Activated CD4-positive, alpha-beta T cell treated with anti-CD3 and anti-CD28 coated beads, Interleukin-2, amount 50 U/mL, for 4 hours (primary cell): ENCODE measurements around the gene NUP210.
"Not testable (repeated sequence)": the region's sequence is repeated elsewhere in the genome, so short reads cannot be mapped to it uniquely, and the experiment has no call there.

Source experiments
- DNase-seq, 2 experiments: peaks; one replicate each; pipeline ENCODE4 v3.0.0-alpha.2; 2020

NUP210 gene

DNA sequence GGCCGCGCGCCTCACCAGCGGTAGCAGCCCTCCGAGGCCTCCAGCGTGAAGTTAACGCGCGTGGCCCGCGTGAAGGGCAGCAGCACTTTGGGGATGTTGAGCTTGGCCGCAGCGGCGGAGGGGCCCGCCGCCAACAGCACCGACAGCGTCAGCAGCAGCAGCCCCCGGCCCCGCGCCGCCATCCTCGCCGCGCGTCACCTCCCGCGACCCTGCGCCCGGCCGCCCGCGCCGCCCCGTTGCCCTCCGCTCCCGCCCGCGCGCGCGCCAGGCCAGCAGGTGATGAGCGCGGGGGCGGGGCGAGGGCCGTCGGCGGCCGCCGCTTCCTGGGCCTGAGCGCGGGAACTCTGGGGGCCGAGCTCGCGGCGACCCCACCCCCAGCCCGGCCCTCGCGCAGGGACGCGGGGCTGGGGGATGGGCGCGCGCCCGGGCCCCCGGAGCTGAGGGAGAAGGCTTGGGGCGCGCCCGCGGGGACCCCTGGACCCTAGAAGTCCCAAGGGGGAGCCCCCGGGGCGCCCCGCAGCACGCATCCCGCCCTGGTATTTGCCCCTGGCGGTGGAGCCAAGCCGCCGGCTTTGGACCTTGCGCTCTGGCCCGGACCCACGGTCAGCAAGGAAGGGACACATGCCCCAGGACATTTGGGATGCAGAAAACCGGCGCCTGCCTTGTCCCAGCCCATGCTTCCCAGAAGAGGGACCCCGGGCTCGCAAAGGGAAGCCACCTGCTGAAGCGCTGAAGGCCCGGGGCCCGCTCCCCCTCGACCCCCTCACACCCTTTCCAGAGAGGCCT lies at the start of gene NUP210:
NUP210 (minus strand) TSS at position 278 of the 786 bp plus-strand sequence; CDS start at position 182, 96 bp downstream.
- DNase-seq, result peak in 1 of 2 experiments; percentile 25

DNA sequence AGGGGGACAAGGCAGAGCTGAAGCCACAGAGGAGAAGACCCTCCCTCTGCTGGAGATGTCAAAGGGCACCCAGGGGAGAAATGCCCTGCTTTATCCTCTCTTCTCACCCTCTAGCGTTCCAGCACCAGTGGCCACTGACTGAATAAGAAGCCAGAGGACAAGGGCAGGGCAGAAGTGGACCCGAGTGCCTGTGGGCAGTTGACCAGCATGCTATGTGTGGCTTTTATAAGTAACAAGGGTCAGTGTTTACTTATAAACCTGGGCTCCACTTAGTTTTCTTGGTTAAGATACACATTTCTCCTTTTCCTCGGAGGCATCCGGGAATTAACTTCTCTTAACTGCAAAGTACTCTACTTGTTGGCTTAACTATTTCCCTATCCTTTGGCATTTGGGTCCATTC lies 46.7 kb upstream of the NUP210 start:
- DNase-seq, result no peak

GRCh38 chr3:13465236-13465873 lies 45.2 kb upstream of the NUP210 start:
- DNase-seq, result no peak

DNA sequence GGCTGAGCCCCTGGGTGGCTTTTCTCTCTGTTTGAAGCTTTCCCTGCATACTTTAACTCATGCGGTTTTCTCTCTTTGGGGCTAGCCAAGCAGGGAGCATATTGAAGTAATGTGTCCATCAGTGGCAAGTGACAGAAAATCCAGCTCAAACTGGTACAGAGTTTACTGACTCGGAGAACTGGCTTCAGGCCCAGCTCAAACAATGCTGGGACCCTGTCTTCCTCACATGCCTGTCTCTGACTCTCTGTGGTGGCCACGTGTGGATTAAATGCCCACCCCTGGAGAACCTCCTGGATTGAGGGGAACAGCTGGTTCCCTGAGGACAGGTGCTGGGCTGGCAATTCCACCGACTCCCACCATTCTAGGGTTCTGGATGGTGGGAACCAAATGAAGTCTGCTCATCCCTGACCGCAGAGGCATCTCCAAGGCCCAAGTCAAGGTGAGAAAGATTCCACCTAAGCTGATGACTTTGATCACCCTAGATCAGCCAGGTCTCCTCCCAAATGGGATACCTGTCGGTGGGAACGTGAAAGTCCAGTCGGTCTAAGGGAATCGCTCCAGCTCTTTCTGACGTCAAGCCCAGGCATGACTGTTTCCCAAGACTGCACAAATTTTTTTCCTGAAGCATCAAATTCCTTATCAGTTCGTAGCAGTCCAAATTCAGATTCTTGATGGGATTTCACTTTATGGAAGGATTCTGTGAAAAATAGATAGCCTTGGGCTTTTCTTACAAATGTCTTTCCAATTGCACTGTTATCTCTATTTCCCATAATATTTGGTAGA lies 43.7 kb upstream of the NUP210 start:
- DNase-seq, result no peak

- no peak for DNase-seq
Measured at GRCh38 chr3:13462822-13463221, 42.7 kb upstream of the NUP210 start.

GRCh38 chr3:13462125-13462629 lies 42.1 kb upstream of the NUP210 start:
- DNase-seq, result no peak

GRCh38 chr3:13461169-13462124 lies 41.3 kb upstream of the NUP210 start:
- DNase-seq, result peak; percentile 55 to 65

GRCh38 chr3:13460341-13460736 lies 40.2 kb upstream of the NUP210 start:
- no peak for DNase-seq

DNA sequence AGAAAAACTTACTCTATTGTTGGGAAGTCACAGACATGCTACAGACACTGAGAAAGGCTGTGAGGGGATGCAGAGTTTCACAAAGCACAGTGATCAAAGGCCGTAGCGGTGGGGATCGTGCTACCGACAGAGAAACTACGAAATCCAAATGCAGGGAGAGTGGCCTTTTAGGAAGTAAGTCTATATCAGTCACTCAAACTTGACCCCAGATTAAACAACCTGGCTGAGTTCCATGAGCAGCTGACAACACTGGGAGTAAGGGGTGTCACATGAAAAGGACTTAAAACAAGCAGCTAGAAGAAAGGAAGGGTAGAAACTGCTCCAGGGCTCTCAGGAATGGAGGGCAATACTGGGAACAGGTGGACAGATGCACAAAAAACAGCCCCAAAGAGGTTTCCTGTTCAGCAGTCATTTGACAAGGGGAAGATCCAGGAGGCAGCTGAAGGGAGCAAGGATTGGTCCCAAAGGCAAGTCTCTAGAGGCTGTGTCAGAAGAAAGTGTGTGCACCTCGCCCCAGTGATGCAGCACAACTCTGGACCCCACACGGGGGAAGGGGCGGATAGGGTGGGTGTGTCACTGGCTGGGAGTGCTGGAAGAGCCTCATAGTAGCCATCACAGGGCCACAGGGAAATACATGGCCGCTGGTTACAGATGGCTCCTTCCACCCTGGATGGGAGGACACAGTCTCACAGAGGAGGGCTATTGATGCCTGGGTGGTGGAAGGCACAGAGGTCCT lies 39.7 kb upstream of the NUP210 start:
- no peak for DNase-seq

- no peak for DNase-seq
Measured at GRCh38 chr3:13457593-13457992, 37.5 kb upstream of the NUP210 start.

DNA sequence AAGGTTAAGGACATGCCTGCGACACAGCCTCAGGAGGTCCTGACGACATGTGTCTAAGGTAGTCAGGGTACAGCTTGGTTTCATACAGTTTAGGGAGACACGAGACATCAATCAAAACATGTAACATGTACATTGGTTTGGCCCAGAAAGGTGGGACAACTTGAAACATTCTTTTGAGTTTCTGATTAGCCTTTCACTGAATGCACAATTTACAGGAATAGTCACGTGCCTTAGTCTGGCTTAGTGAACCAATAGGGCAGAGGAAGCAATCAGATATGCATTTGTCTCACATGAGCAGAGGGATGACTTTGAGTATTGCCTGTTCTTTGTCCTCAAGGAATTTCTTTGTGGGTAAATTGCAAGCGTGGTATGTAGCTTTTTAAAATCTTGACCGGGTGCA lies 35.5 kb upstream of the NUP210 start:
- DNase-seq, result no peak

GRCh38 chr3:13452490-13453335 lies 32.6 kb upstream of the NUP210 start:
- peak; percentile 15 to 38 for DNase-seq

GRCh38 chr3:13451301-13451673 lies 31.2 kb upstream of the NUP210 start:
- peak; percentile 27 to 29 for DNase-seq

- DNase-seq, result not testable (repeated sequence)
Measured at GRCh38 chr3:13442882-13443281, 22.8 kb upstream of the NUP210 start.

DNA sequence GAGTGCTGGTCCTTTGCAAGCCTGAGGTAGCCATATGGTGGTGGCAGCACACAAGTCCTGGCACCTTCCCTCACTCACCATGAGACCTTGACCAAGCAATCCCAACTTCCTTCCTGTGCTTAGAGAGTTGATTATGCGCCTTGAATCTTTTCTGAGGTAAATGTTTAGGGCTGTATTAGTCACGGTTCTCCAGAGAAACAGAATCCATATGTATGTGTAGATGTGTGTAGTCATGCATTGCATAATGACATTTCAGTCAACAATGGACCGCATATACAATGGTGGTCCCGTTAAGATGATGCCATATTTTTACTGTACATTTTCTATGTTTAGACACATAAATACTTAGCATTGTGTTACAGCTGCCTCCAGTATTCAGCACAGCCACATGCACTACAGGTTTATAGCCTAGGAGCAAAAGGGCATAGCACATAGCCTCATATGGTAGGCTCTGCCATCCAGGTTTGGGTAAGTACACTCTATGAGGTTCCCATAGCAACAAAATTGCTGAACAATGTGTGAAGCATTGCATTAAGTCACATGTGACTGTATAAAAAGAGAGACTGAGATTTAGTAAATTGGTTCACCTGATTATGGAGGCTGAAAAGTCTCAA lies 20.2 kb upstream of the NUP210 start:
- DNase-seq, result no peak

- DNase-seq, result not testable (repeated sequence)
Measured at GRCh38 chr3:13436213-13436612, 16.1 kb upstream of the NUP210 start.

DNA sequence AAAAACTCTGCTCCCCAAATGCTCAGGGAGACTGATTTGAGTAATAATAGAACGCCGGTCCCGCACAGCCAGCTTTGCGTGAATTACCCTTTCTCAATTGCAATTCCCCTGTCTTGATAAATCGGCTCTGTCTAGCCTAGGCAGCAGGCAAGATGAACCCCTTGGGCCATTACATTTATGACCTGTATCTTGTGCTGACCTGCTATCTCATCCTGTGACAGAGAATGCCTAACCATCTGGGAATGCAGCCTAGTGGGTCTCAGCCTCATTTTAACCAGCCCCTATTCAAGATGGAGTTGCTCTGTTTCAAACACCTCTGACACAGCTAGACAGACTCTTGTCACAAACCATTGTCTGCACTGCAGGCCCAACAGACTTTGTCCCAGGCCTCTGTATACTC lies 13.8 kb upstream of the NUP210 start:
- DNase-seq, result no peak

GRCh38 chr3:13432093-13432492 lies 12.0 kb upstream of the NUP210 start:
- no peak for DNase-seq

DNA sequence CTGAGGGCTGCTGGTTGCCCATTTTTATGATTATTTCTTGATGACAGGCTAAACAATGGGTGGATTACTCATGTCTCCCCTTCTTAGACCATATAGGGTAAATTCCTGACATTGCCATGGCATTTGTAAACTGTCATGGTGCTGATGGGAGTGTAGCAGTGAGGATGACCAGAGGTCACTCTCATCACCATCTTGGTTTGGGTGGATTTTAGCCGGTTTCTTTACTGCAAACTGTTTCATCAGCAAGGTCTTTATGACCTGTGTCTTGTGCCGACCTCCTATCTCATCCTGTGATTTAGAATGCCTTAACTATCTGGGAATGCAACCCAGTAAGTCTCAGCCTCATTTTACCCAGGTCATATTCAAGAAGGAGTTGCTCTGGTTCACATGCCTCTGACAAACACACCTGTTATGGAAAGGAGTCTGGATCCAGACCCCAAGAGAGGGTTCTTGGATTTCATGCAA lies 10.3 kb upstream of the NUP210 start:
- not testable (repeated sequence) for DNase-seq
